Measurements from ENCODE around the gene SCFD2. TPM values are rescaled to one million over a fixed set of nuclear protein-coding genes. Genes with fewer than 3 reads are reported as not detected.

Gene SCFD2
- total RNA-seq, 6 experiments from 2014 or later, result 35.2 to 46.7 (median 41.5) TPM

- Mint-ChIP-seq H3K4me3 (no peak overlapping the region), H3K9me3 (no peaks in the 10 kb centered on the region), H3K27me3 (ENCODE audit: insufficient read depth) (no peaks in the 10 kb centered on the region; the same call in 1 of the 2 replicates), H3K36me3 (ENCODE audit: low read depth) (peaks cover 17% of the 10 kb centered on the region), H3K27ac (no peak overlapping the region), H3K4me1 (ENCODE audit: low read depth) (peaks cover 8% of the 10 kb centered on the region; the same call in 1 of the 2 replicates)
- no peak for DNase-seq
- no peak for TF ChIP-seq CTCF (IDR thresholded peaks at IDR 0.05)
These were observed 298.6 kb downstream of the SCFD2 start for GRCh38 chr4:53067125-53067802.

- TF ChIP-seq CTCF (IDR thresholded peaks at IDR 0.05), result no peak
- H3K27me3 Mint-ChIP-seq (ENCODE audit: insufficient read depth), result no peaks in the 10 kb centered on the region; the same call in 1 of the 2 replicates
- DNase-seq, result no peak
- no peaks in the 10 kb centered on the region for H3K9me3 Mint-ChIP-seq
- H3K4me3 Mint-ChIP-seq, result no peak overlapping the region
- no peak overlapping the region for H3K27ac Mint-ChIP-seq
- peaks cover 17% of the 10 kb centered on the region for H3K36me3 Mint-ChIP-seq (ENCODE audit: low read depth)
- H3K4me1 Mint-ChIP-seq (ENCODE audit: low read depth), result peaks cover 8% of the 10 kb centered on the region; the same call in 1 of the 2 replicates
These were observed 299.7 kb downstream of the SCFD2 start for GRCh38 chr4:53066155-53066554.

- no peaks in the 10 kb centered on the region for H3K9me3 Mint-ChIP-seq
- H3K27ac Mint-ChIP-seq, result no peak overlapping the region
- no peak for TF ChIP-seq CTCF (IDR thresholded peaks at IDR 0.05)
- no peak overlapping the region for H3K4me3 Mint-ChIP-seq
- DNase-seq, result no peak
- H3K36me3 Mint-ChIP-seq (ENCODE audit: low read depth), result peaks cover 13% of the 10 kb centered on the region
- no peaks in the 10 kb centered on the region; the same call in 1 of the 2 replicates for H3K27me3 Mint-ChIP-seq (ENCODE audit: insufficient read depth)
- peaks cover 8% of the 10 kb centered on the region; the same call in 1 of the 2 replicates for H3K4me1 Mint-ChIP-seq (ENCODE audit: low read depth)
These were observed 301.3 kb downstream of the SCFD2 start for GRCh38 chr4:53064609-53065008.

GRCh38 chr4:53061091-53061850 is 304.6 kb downstream of the SCFD2 start:
- H3K9me3 Mint-ChIP-seq, result no peaks in the 10 kb centered on the region
- H3K27me3 Mint-ChIP-seq (ENCODE audit: insufficient read depth), result no peaks in the 10 kb centered on the region
- no peaks in the 10 kb centered on the region for H3K4me1 Mint-ChIP-seq (ENCODE audit: low read depth)
- no peak for DNase-seq
- H3K4me3 Mint-ChIP-seq, result no peak overlapping the region
- no peak for TF ChIP-seq CTCF (IDR thresholded peaks at IDR 0.05)
- H3K36me3 Mint-ChIP-seq (ENCODE audit: low read depth), result peaks cover 4% of the 10 kb centered on the region; the same call in 1 of the 2 replicates
- no peak overlapping the region for H3K27ac Mint-ChIP-seq

- no peak for TF ChIP-seq CTCF (IDR thresholded peaks at IDR 0.05)
These were observed 305.6 kb downstream of the SCFD2 start for GRCh38 chr4:53060278-53060677.

More at GRCh38 chr4:53060278-53060677, 305.6 kb downstream of the SCFD2 start:
- Mint-ChIP-seq H3K27me3 (ENCODE audit: insufficient read depth) (no peaks in the 10 kb centered on the region), H3K4me3 (no peak overlapping the region), H3K27ac (no peak overlapping the region), H3K9me3 (no peaks in the 10 kb centered on the region), H3K36me3 (ENCODE audit: low read depth) (peaks cover 4% of the 10 kb centered on the region; the same call in 1 of the 2 replicates), H3K4me1 (ENCODE audit: low read depth) (peaks cover 6% of the 10 kb centered on the region)
- DNase-seq, result no peak
